Peyer's patch (tissue), 4 donors: Measurements from ENCODE around the gene DYRK1A.

Experiments
- CTCF ChIP-seq, 6 experiments: fragments of 450-650 bp in 4 of 6; fragments of 200-600 bp in 2 of 6; sonication (generic) in 1 of 6; IDR thresholded peaks; one replicate each; pipeline ENCODE4 v1.5.1; 2017 to 2019; ENCODE audit warnings: antibody characterized with exemption in 6 of 6, mild to moderate bottlenecking in 3 of 6, moderate library complexity in 1 of 6
- POLR2A ChIP-seq, 2 donors: fragments of 450-650 bp; IDR thresholded peaks; one replicate each; pipeline ENCODE4 v1.5.1; 2017; ENCODE audit warnings: antibody characterized with exemption in 2 of 2, mild to moderate bottlenecking in 2 of 2, moderate library complexity in 2 of 2

- TF ChIP-seq CTCF (IDR thresholded peaks at IDR 0.05) (no peak), POLR2A (IDR thresholded peaks at IDR 0.05) (no peak)
These were observed 146.8 kb downstream of the DYRK1A start for GRCh38 chr21:37513383-37513782.
